Ovary (tissue), 3 donors: ENCODE results near the gene NDUFAF4.

Source experiments
- POLR2A ChIP-seq: fragments of 450-650 bp; IDR thresholded peaks from one replicate; pipeline ENCODE4 v1.6.1; 2017; ENCODE audit warnings: antibody characterized with exemption, mild to moderate bottlenecking, moderate library complexity
- TF ChIP-seq, protein P1 (sequence below), 3 donors: fragments of 450-650 bp in 2 of 3; fragments of 200-600 bp in 1 of 3; IDR thresholded peaks; one replicate each; pipeline versions ENCODE4 v1.5.1 to v1.8.0; 2016 to 2022; ENCODE audit warnings: antibody characterized with exemption in 3 of 3, mild to moderate bottlenecking in 1 of 3
- donor health status: DM: no; HTN: no; CAD: no.

DNA sequence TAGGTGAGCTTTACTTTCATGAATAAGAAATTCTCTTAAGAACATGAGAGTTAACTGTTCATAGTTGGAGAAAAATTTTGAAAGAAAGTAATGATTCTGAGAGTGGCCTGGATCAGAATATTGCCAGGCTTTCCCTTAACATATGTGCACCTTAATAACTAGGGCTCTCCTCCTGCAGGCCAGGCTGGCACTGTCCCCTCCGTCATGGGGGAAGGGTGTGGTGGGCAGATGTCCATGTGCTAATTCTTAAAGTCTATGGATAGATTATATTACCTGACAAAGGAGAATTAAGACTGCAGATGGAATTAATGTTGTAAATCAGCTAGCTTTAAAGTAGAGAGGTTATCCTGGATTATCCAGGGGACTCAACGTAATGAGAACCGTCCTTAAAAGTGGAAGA is 15.9 kb upstream of the NDUFAF4 start:
- TF ChIP-seq, protein P1, sequence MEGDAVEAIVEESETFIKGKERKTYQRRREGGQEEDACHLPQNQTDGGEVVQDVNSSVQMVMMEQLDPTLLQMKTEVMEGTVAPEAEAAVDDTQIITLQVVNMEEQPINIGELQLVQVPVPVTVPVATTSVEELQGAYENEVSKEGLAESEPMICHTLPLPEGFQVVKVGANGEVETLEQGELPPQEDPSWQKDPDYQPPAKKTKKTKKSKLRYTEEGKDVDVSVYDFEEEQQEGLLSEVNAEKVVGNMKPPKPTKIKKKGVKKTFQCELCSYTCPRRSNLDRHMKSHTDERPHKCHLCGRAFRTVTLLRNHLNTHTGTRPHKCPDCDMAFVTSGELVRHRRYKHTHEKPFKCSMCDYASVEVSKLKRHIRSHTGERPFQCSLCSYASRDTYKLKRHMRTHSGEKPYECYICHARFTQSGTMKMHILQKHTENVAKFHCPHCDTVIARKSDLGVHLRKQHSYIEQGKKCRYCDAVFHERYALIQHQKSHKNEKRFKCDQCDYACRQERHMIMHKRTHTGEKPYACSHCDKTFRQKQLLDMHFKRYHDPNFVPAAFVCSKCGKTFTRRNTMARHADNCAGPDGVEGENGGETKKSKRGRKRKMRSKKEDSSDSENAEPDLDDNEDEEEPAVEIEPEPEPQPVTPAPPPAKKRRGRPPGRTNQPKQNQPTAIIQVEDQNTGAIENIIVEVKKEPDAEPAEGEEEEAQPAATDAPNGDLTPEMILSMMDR (IDR thresholded peaks at IDR 0.05) = no peak
- no peak for TF ChIP-seq POLR2A
